Measurements from ENCODE around the gene SEMA3F. TPM values are rescaled to one million over a fixed set of nuclear protein-coding genes. Genes with fewer than 3 reads are reported as not detected.
A peak's percentile ranks its signal among the peaks of the same experiment; 100 is the strongest.

SEMA3F gene
- total RNA-seq, 2 donors from 2014 or later: 25.5 to 35.1 TPM

GRCh38 chr3:50189274-50189673, 34.1 kb downstream of the SEMA3F start:
- Histone ChIP-seq H3K27me3 (replicated peaks; ENCODE audit: insufficient read depth) (no peaks in the 10 kb centered on the region), H3K27ac (no peak overlapping the region), H3K4me3 (no peak overlapping the region), H3K36me3 (no peaks in the 10 kb centered on the region), H3K4me1 (ENCODE audit: control insufficient read depth in 1 of 2, low read depth in 2 of 2) (peaks cover 2 to 20% of the 10 kb centered on the region in 2 donors), H3K9me3 (no peaks in the 10 kb centered on the region)
- peak; percentile 49 for DNase-seq (ENCODE audit: low spot score)
- peak; percentile 70 for ATAC-seq (ENCODE audit: insufficient number of reproducible peaks, low FRiP score, low read depth)
- peak; percentile 91 for TF ChIP-seq CTCF (IDR thresholded peaks at IDR 0.05)

DNA sequence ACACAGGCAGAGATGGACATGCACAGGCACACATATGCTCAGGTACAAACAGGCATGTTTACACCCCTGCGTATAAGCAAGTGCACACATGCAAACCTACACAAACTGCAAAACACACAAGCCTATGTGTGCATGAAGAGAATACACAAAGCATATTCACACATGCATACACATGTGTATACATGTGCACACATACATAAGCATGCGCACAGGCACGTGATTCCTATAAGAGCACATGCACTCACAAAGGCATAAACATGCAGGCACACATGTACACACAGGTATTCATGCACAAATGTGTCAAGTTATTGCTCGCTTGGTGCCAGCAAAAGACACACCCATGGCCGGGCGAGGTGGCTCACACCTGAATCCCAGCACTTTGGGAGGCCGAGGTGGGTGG, 34.9 kb downstream of the SEMA3F start:
- Histone ChIP-seq H3K4me1 (ENCODE audit: control insufficient read depth in 1 of 2, low read depth in 2 of 2) (peaks cover 3 to 24% of the 10 kb centered on the region in 2 donors), H3K27me3 (replicated peaks; ENCODE audit: insufficient read depth) (no peaks in the 10 kb centered on the region), H3K27ac (no peak overlapping the region), H3K9me3 (no peaks in the 10 kb centered on the region), H3K36me3 (no peaks in the 10 kb centered on the region), H3K4me3 (no peak overlapping the region)
- no peak for ATAC-seq (ENCODE audit: insufficient number of reproducible peaks, low FRiP score, low read depth)
- no peak for TF ChIP-seq CTCF (IDR thresholded peaks at IDR 0.05)
- no peak for DNase-seq (ENCODE audit: low spot score)

DNA sequence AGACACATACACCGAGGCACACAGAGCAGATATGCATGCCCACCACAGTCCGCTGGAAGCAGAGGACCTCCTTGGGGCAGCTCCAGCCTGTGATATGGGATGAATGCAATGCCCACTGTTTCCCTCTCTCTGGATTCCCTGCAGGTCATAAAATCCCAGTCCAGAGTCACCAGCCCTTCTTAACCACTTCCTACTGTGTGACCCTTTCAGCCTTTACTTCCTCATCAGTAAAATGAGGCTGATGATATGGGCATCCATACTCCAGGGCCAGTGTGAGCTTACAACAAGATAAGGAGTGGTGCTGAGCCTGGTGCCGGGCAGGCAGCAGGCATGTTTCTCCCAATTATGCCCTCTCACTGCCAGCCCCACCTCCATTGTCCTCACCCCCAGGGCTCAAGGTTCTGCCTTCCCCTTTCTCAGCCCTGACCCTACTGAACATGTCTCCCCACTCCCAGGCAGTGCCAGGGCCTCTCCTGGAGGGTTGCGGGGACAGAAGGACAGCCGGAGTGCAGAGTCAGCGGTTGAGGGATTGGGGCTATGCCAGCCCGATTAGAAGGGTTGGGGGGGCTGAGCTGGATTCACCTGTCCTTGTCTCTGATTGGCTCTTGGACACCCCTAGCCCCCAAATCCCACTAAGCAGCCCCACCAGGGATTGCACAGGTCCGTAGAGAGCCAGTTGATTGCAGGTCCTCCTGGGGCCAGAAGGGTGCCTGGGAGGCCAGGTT, 36.0 kb downstream of the SEMA3F start, which contains the start of gene GNAT1:
GNAT1 (plus strand) TSS at position 675 of the 725 bp plus-strand sequence. CDS start 116 bp downstream, outside the sequence.
- Histone ChIP-seq H3K4me3 (no peak within 1 kb of the TSS), H3K36me3 (no peaks in the 10 kb centered on the region), H3K9me3 (no peaks in the 10 kb centered on the region), H3K27me3 (replicated peaks; ENCODE audit: insufficient read depth) (no peaks in the 10 kb centered on the region), H3K4me1 (ENCODE audit: control insufficient read depth in 1 of 2, low read depth in 2 of 2) (peaks cover 3 to 24% of the 10 kb centered on the region in 2 donors), H3K27ac (no peak within 1 kb of the TSS)
- no peak for DNase-seq (ENCODE audit: low spot score)
- ATAC-seq (ENCODE audit: insufficient number of reproducible peaks, low FRiP score, low read depth): no peak
- TF ChIP-seq CTCF (IDR thresholded peaks at IDR 0.05): no peak

DNA sequence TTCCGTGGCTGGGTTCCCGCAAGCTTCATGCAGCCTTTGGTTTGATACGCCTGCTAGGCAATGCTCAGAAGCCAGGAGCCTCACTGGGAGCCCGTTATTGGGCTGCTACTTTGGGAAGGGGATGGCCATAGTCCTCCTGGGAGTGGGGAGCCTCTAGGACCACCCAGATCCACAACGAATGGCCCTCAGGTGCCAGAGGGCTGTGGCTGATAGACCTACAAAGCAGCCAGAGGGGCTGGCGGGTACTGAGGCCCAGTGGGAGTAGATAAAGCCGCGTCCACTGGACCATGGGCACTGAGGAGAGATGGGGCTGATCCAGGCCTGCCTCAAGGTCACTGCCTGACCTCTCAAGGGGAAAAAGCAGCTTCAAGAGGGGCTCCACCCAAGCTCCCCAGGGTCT, 37.0 kb downstream of the SEMA3F start:
- no peak for ATAC-seq (ENCODE audit: insufficient number of reproducible peaks, low FRiP score, low read depth)
- no peak for DNase-seq (ENCODE audit: low spot score)
- Histone ChIP-seq H3K27me3 (replicated peaks; ENCODE audit: insufficient read depth) (no peaks in the 10 kb centered on the region), H3K4me1 (ENCODE audit: control insufficient read depth in 1 of 2, low read depth in 2 of 2) (peaks cover 3 to 24% of the 10 kb centered on the region in 2 donors), H3K36me3 (no peaks in the 10 kb centered on the region), H3K4me3 (no peak overlapping the region), H3K27ac (no peak overlapping the region), H3K9me3 (no peaks in the 10 kb centered on the region)
- TF ChIP-seq CTCF (IDR thresholded peaks at IDR 0.05): no peak

DNA sequence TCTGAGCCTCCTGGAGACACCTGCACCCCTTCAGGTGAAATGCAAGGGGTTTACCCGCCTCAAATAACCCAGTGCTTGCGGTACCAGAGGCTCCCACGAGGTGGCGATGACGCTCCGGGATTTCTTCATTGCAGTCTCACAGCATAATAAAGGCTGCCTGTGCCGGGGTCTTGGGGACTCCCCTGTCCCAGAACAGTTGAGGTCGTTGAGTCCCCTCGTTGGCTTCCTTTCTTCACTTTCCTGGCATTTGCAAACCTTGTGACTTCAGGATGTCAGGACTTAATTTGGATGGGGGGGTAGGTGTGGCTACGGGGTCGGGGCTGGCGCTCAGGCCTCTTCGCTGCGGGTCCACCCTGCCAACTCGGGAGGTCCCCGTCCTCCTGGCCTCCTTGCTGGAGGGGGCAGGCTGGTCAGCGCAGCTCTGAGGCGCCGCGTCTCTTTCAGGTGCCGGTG, 37.6 kb downstream of the SEMA3F start:
- Histone ChIP-seq H3K36me3 (no peaks in the 10 kb centered on the region), H3K27me3 (replicated peaks; ENCODE audit: insufficient read depth) (no peaks in the 10 kb centered on the region), H3K4me1 (ENCODE audit: control insufficient read depth in 1 of 2, low read depth in 2 of 2) (peaks cover 3 to 24% of the 10 kb centered on the region in 2 donors), H3K9me3 (no peaks in the 10 kb centered on the region), H3K27ac (no peak overlapping the region), H3K4me3 (no peak overlapping the region)
- peak; percentile 93 for TF ChIP-seq CTCF (IDR thresholded peaks at IDR 0.05)
- no peak for ATAC-seq (ENCODE audit: insufficient number of reproducible peaks, low FRiP score, low read depth)
- peak; percentile 21 for DNase-seq (ENCODE audit: low spot score)
